CD14-positive monocyte (primary cell): ENCODE results near the gene DNAJC16. TPM values are rescaled to one million over a fixed set of nuclear protein-coding genes. Genes with fewer than 3 reads are reported as not detected.
A peak's percentile ranks its signal among the peaks of the same experiment; 100 is the strongest.

Source experiments
- DNase-seq, 3 donors: peaks; one replicate each; pipeline ENCODE4 v3.0.0-alpha.2; 2011 to 2022
- H2AFZ ChIP-seq: 2 replicates; pipeline ENCODE4 v1.6.0; 2012; ENCODE audit warnings: mild to moderate bottlenecking, low read depth, low read length, inconsistent platforms; ENCODE audit not compliant: insufficient read depth, poor library complexity, severe bottlenecking
- H3K27ac ChIP-seq, 2 donors: 1 replicate in 1 of 2; 2 replicates in 1 of 2; pipeline ENCODE4 v1.5.1; 2012 to 2013; ENCODE audit warnings: low read length in 2 of 2, control low read depth in 1 of 2, inconsistent platforms in 1 of 2, low read depth in 1 of 2, mild to moderate bottlenecking in 1 of 2
- H3K27me3 ChIP-seq, 2 donors: one replicate each; pipeline versions ENCODE4 v1.6.0 to v1.6.1; 2011 to 2013; ENCODE audit warnings: low read length in 2 of 2; ENCODE audit not compliant: control insufficient read depth in 2 of 2, insufficient read depth in 2 of 2
- H3K36me3 ChIP-seq, 2 donors: replicated peaks in 1 of 2; 1 replicate in 1 of 2; 2 replicates in 1 of 2; pipeline versions ENCODE4 v1.5.1 to v1.6.1; 2012 to 2013; ENCODE audit warnings: low read length in 2 of 2, control low read depth in 1 of 2, inconsistent platforms in 1 of 2, mild to moderate bottlenecking in 1 of 2; ENCODE audit not compliant: insufficient read depth in 2 of 2, control insufficient read depth in 1 of 2
- H3K4me1 ChIP-seq, 2 donors: 1 replicate in 1 of 2; 2 replicates in 1 of 2; pipeline versions ENCODE4 v1.5.1 to v1.6.1; 2012 to 2013; ENCODE audit warnings: low read length in 2 of 2, control low read depth in 1 of 2, inconsistent platforms in 1 of 2, mild to moderate bottlenecking in 1 of 2, moderate library complexity in 1 of 2; ENCODE audit not compliant: insufficient read depth in 2 of 2, control insufficient read depth in 1 of 2
- H3K4me2 ChIP-seq: replicated peaks from 2 replicates; pipeline ENCODE3; 2012; ENCODE audit warnings: low read length, moderate library complexity, mild to moderate bottlenecking; ENCODE audit not compliant: poor library complexity, severe bottlenecking; ENCODE audit errors: extremely low read depth
- H3K4me3 ChIP-seq, 3 experiments: fragments of 200-600 bp in 1 of 3; sonication (generic) in 1 of 3; replicated peaks in 1 of 3; 1 replicate in 2 of 3; 2 replicates in 1 of 3; pipeline ENCODE4 v1.5.1; 2011 to 2013; ENCODE audit warnings: low read length in 3 of 3, mild to moderate bottlenecking in 3 of 3, control low read depth in 2 of 3, low read depth in 2 of 3, inconsistent platforms in 1 of 3, moderate library complexity in 1 of 3
- H3K79me2 ChIP-seq: 2 replicates; pipeline ENCODE4 v1.6.0; 2012; ENCODE audit warnings: mild to moderate bottlenecking, control low read depth, inconsistent platforms, low read length, moderate library complexity; ENCODE audit not compliant: insufficient read depth
- H3K9ac ChIP-seq: 2 replicates; pipeline ENCODE4 v1.6.0; 2017; ENCODE audit warnings: low read length, mild to moderate bottlenecking; ENCODE audit not compliant: insufficient read depth, poor library complexity, severe bottlenecking
- H3K9me3 ChIP-seq, 2 donors: replicated peaks in 1 of 2; 1 replicate in 1 of 2; 2 replicates in 1 of 2; pipeline versions ENCODE4 v1.5.1 to v1.6.1; 2012 to 2013; ENCODE audit warnings: low read length in 2 of 2, control low read depth in 1 of 2; ENCODE audit not compliant: control insufficient read depth in 1 of 2, insufficient read depth in 1 of 2
- H4K20me1 ChIP-seq: 2 replicates; pipeline ENCODE4 v1.6.0; 2012; ENCODE audit warnings: mild to moderate bottlenecking, low read length, control low read depth, moderate library complexity; ENCODE audit not compliant: insufficient read depth
- H3K27ac Mint-ChIP-seq, 7 donors: one replicate each; pipeline ENCODE4 v1.8.0; 2020; ENCODE audit warnings: mild to moderate bottlenecking in 7 of 7, mixed read lengths in 7 of 7, moderate library complexity in 6 of 7, inconsistent platforms in 2 of 7
- H3K27me3 Mint-ChIP-seq, 3 donors: one replicate each; pipeline ENCODE4 v1.8.0; 2021 to 2022; ENCODE audit warnings: low read depth in 3 of 3, mild to moderate bottlenecking in 3 of 3, mixed read lengths in 3 of 3, moderate library complexity in 3 of 3, inconsistent platforms in 1 of 3
- H3K36me3 Mint-ChIP-seq, 2 donors: one replicate each; pipeline ENCODE4 v1.8.0; 2020; ENCODE audit warnings: mixed read lengths in 2 of 2, inconsistent platforms in 1 of 2, mild to moderate bottlenecking in 1 of 2
- H3K4me1 Mint-ChIP-seq: one replicate; pipeline ENCODE4 v1.8.0; 2020; ENCODE audit warnings: mild to moderate bottlenecking, mixed read lengths
- H3K4me3 Mint-ChIP-seq, 2 donors: one replicate each; pipeline ENCODE4 v1.8.0; 2020; ENCODE audit warnings: mild to moderate bottlenecking in 2 of 2, mixed read lengths in 2 of 2, moderate library complexity in 1 of 2
- H3K9me3 Mint-ChIP-seq, 7 donors: one replicate each; pipeline ENCODE4 v1.8.0; 2020 to 2022; ENCODE audit warnings: mixed read lengths in 7 of 7, mild to moderate bottlenecking in 6 of 7, moderate library complexity in 6 of 7, inconsistent platforms in 2 of 7
- CTCF ChIP-seq: fragments of 200-600 bp; IDR thresholded peaks from one replicate; pipeline ENCODE4 v1.8.0; 2022; ENCODE audit warnings: antibody characterized with exemption, mild to moderate bottlenecking
- WGBS: methylation state at CpG from one replicate; pipeline ENCODE4 v1.1.5; 2013; ENCODE audit warnings: missing lambda C conversion rate; ENCODE audit not compliant: insufficient coverage; 5-methylcytosine and 5-hydroxymethylcytosine counted together
- intact Hi-C, 2 donors: fragments of 100-400 bp; cut with micrococcal nuclease; formaldehyde crosslinking; loops; one replicate each; pipeline versions ENCODE4 v1.15.0 to v1.15.1; 2023
- polyA plus RNA-seq, 3 donors: library from polyadenylated mRNA; depleted of rRNA in 1 of 3; unstranded in 2 of 3; stranded (reverse) in 1 of 3; fragments of 300-500 nt in 2 of 3; fragments of >200 nt in 1 of 3; fragmentation: Illumina TruSeq in 2 of 3; gene quantifications; 1 replicate in 2 of 3; 2 replicates in 1 of 3; pipeline ENCODE4 v1.2.3, GENCODE V29; 2012 to 2021
- small RNA-seq: library from RNA; depleted of rRNA; stranded (forward); fragments of <200 nt; gene quantifications from one replicate; pipeline ENCODE3, GENCODE V24; 2012; ENCODE audit warnings: low read depth; ENCODE audit not compliant: insufficient read length

DNAJC16 gene
- polyA plus RNA-seq, 3 donors, result 5.4 to 7.8 (median 6.3) TPM

GRCh38 chr1:15625056-15625917, 98.6 kb downstream of the DNAJC16 start:
- no peak overlapping the region for H3K4me3 ChIP-seq
- Mint-ChIP-seq H3K9me3 (no peaks in the 10 kb centered on the region), H3K4me1 (peaks cover 24% of the 10 kb centered on the region), H3K36me3 (peaks cover 33 to 45% of the 10 kb centered on the region in 2 donors), H3K4me3 (no peak overlapping the region), H3K27ac (peak overlapping the region in 5 of 7 donors; percentile 1 to 65 (median 56)), H3K27me3 (peaks cover 0 to 2% (median 0%) of the 10 kb centered on the region in 3 donors)
- no peak for TF ChIP-seq CTCF
- H3K27ac ChIP-seq, result no peak overlapping the region
- H3K27me3 ChIP-seq, result no peaks in the 10 kb centered on the region
- H3K4me1 ChIP-seq, result peaks cover 5 to 17% of the 10 kb centered on the region in 2 donors
- H3K4me2 ChIP-seq, result no peak overlapping the region
- no peak for DNase-seq
- H3K9ac ChIP-seq, result no peak overlapping the region
- H4K20me1 ChIP-seq, result peaks cover 87% of the 10 kb centered on the region
- peaks cover 88% of the 10 kb centered on the region for H3K79me2 ChIP-seq
- peaks cover 27 to 40% of the 10 kb centered on the region in 2 donors for H3K36me3 ChIP-seq
- intact Hi-C loops, result no loop called here
- no peak overlapping the region for H2AFZ ChIP-seq
- WGBS, result 94% methylated on average over 12 of the region's 13 CpGs
- H3K9me3 ChIP-seq, result no peaks in the 10 kb centered on the region

Small RNA genes within 50 kb of the gene (small RNA-seq; reads per million reads assigned to genes)
- gene CD24P1 (not detected), gene RNU7-179P (not detected), gene SCARNA21B (0.94 reads per million)

Other genes with a start within 250 kb of the DNAJC16 start
- 100 to 1,000 TPM; 314 to 329 (median 323) TPM for gene EFHD2, start 117.0 kb upstream of the DNAJC16 start, polyA plus RNA-seq
- gene CTRC, start 88.4 kb upstream of the DNAJC16 start, polyA plus RNA-seq, result under 1 TPM in 1 of 3 donors, not detected in 2; 0.99 TPM
- not detected for gene CELA2A, start 70.1 kb upstream of the DNAJC16 start, polyA plus RNA-seq
- gene CELA2B, start 50.7 kb upstream of the DNAJC16 start, polyA plus RNA-seq, result not detected
- gene CASP9, start 2.6 kb upstream of the DNAJC16 start, polyA plus RNA-seq, result 10 to 100 TPM; 15.1 to 21.5 (median 21.0) TPM
- not detected for gene AGMAT, start 58.2 kb downstream of the DNAJC16 start, polyA plus RNA-seq
- 1 to 10 TPM; 2.5 to 5.4 (median 3.2) TPM for gene DDI2, start 90.6 kb downstream of the DNAJC16 start, polyA plus RNA-seq
- gene PLEKHM2, start 157.5 kb downstream of the DNAJC16 start, polyA plus RNA-seq, result 10 to 100 TPM in 1 of 3 donors, 1 to 10 TPM in 2; 4.0 to 79.3 (median 5.8) TPM
- gene SLC25A34, start 209.4 kb downstream of the DNAJC16 start, polyA plus RNA-seq, result 1 to 10 TPM in 1 of 3 donors, under 1 TPM in 2; 0.08 to 2.7 (median 0.61) TPM
- not detected for gene TMEM82, start 215.7 kb downstream of the DNAJC16 start, polyA plus RNA-seq
- gene FBLIM1, start 231.9 kb downstream of the DNAJC16 start, polyA plus RNA-seq, result not detected